Forelimb muscle (tissue), 1 donor: ENCODE results near the gene UBXN7. TPM values are rescaled to one million over a fixed set of nuclear protein-coding genes. Genes with fewer than 3 reads are reported as not detected.
"Not testable (repeated sequence)": the region's sequence is repeated elsewhere in the genome, so short reads cannot be mapped to it uniquely, and the experiment has no call there.

ENCODE experiments used
- DNase-seq: peaks from one replicate; pipeline ENCODE4 v3.0.0-alpha.2; 2013; ENCODE audit warnings: low read depth
- polyA plus RNA-seq: library from polyadenylated mRNA; unstranded; fragments of 120-200 nt; gene quantifications from one replicate; pipeline ENCODE4 v1.2.1, GENCODE V29; 2013; ENCODE audit not compliant: insufficient read length

The UBXN7 gene
- polyA plus RNA-seq, 1 donor: 17.3 TPM

DNA sequence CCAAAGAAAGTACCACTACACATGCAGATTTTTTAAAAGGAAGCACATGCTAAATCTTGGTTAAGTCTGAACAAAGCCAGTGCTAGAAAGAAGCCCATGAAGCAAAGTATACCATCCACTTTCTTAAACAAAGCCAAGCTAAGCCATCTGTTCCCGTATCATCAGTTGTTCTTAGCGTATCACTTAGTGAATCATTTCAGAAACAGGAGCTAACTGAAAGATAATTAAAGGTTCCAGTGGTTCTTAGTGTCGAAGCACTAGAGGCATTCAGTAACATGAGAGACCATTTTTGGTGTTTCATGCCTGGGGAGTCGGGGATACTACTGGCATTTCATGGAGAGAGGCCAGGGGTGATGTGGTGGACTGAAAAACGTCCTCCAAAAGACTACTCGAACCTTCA lies 12.8 kb downstream of the UBXN7 start:
- DNase-seq: no peak

DNA sequence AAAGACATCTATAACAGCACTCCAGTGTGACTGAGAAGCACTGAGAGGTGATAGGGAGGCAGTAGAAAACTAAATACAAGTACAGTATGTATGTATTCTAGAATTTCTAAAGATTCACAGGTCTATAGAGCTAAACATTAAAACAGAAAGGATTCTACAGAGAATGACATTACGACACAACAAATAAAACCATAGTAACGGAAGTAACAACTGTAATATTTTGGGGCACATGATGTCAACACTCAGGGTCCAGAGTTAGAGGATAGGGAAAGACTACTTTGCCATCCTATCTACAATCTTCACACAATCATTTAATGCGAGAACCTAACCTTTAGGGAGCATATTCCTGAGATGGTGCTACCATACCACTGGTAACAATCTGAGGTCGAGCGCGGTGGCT lies 13.6 kb downstream of the UBXN7 start:
- no peak for DNase-seq

DNA sequence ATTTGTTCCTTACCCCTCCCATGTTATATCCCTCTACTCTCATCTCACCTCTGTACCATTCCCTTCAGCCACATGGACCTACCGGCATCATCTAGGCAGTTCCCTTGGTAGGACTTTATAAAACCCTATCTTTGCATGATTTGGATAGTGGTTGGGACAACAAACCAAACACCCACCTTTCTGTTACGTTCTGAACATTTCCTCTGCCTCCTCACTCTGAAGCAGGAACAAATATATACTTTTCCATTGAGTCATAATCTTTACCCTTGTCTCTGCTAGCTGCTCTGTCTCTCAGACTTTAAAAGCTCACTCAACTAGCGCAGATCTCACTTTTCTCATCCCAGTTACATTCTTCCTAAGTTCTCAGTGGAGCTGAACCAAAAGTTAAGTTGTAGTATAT lies 17.8 kb downstream of the UBXN7 start:
- DNase-seq: no peak

DNA sequence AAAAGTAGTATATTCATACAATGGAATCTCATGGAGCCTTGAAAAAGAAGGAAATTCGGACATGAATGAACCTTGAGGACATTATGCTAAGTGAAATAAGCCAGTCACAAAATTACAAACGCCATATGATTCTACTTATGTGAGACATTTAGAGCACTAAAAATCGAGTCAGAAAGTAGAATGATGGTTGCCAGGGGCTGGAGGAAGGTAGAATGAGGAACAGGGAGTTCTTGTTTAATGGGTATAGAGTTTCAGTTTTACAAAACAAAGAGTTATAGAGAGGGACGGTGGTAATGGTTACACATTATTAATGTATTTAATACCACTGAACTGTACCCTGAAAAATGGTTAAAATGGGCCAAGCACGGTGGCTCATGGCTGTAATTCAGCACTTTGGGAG lies 19.5 kb downstream of the UBXN7 start:
- DNase-seq: no peak

DNA sequence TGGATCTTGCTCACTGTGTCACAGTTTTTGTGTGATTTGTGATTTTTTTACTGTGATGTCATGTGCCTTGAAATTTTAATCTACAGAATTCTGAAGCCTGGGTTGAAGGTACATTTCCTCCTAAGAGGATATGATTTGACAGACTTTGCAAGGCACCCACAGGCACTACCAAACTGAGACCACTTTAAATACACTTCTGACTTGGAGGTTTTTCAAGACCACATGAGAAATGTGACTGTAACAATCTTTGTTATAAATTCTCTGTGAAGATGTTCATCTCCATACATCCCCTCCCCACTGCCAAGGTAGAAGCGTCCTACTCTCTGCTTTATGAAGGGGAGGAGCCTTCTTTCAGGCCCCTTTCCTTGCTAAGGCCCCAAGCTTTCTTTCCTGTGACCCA lies 22.8 kb downstream of the UBXN7 start:
- DNase-seq: no peak

DNA sequence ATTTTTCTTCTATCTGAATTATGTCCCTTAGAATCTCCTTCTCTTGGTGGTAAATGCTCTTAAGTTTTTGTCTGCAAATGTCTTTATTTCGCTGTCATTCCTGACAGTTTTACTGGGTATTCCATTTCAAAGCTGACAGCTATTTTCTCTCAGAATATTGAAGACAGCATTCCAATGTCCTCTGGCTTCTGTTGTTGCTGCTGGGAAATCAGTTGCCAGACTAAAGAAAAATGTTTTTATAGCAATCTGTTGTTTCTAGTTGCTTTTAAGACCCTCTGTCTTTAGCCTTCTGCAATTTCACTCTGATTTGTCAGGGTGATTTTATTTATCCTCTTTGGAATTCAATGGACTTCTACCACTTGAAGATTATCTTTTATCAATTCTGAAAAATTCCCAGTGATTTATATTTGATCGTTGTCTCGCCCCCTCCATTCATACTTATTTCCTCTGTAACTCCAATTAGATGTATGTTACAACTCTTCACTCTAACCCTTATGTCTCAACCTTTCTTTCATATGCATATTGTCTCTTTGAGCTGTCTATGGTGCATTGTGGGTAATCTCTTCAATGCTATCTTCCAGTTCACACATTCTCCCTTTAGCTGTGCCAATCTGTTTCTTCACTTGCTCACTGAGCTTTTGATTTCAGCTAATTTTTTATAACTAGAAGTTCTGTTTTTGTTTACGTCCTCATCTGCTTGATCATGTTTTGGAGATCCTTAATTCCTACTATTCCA lies 23.5 kb downstream of the UBXN7 start:
- no peak for DNase-seq

DNA sequence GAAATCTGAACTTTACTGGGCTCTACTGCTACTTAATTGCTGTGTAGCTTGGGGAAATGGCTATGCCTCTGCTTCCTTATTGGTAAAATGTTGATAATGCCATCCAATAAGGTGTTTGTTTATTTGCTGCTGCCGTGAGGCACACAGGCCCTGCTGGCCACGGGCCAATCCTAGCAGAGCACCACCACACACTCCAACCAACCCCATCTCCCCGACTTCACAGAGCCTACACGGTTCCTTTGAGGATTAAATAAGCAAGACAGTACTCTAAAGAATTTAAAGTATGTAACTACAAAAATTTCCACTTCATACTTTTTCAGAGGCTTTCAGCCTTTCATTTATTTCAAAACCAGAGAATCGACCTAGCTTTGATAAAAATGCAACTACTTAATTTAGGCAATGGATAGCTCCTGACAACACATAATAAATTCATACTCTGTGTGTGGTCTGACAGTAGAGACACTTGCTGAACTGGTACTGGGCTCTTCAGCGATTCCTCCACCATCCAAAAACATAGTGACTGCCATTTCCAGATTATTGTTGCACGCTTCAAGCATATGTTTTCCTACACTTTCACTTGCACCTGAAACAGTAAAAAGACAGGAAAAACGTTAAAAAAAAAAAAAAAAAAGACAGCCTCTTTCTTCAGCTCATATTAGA lies 25.3 kb downstream of the UBXN7 start:
- DNase-seq: no peak

DNA sequence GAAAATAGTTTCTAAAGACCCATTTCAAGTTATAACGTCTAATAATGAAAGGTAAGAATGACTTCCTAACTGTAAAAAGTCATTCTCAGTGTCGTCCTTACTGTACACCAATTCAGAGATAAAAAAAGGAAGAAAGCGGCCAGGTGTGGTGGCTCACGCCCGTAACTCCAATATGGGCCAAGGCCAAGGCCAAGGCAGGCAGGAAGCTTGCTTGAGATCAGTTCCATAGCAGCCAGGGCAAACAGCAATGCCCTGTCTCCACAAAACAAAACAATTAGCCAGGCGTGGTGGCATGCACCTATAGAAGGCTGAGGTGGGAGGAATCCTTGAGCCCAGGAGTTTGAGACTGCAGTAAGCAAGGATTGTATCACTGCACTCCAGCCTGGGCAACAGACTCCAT lies 31.9 kb downstream of the UBXN7 start:
- no peak for DNase-seq

DNA sequence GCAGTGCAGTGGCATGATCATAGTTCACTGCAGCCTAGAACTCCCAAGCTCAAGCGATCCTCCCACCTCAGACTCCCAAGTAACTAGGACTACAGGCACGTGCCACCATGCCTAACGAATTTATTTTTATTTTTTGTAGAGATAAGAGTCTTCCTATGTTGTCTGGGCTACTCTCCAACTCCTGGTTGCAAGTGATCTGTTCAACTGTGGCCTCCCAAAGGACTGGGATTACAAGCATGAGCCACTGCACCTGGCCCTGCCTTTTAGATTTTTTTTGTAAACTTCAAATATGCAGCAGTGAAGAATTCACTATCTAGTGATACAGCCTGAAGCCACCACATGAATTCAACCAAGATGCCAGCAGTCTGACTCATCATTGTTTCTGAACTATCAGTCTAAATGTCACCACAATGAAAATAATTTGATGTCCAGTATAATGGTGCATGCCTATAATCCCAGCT lies 32.7 kb downstream of the UBXN7 start:
- DNase-seq: no peak

DNA sequence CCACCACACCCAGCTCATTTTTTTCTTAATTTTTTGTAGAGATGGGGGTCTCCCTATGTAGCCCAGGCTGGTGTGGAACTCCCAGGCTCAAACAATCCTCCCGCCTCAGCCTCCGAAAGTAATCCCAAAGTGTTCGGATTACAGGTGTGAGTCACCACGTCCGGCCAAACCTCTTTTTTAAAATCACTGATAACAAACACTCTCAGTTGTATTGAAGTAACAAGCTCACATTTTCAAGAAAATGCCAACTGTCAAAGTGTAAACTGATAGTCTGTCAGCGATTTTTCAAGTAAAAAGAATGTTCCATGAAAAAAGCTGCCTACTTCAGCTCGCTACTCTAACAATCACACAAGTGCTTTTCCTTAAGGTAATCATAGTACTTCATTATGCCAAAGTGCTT lies 33.4 kb downstream of the UBXN7 start:
- no peak for DNase-seq

DNA sequence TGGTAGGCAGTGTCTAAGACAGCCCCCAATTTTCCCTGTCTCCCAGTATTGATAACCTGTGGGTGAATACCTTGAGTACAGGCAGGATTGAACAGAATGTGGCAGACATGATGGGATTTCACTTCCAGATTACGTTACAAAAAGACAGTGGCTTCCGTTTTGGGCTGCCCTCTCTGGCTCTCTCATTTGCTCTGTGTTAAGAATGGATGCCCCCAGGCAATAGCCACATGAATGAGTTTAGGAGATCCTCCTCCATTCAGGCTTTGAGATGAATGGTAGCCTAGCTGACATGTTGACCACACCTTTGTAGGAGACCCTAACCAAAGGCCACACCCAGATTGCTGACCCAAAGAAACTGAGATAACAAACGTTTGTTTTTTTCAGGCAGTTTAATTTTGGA lies 34.3 kb downstream of the UBXN7 start:
- no peak for DNase-seq

DNA sequence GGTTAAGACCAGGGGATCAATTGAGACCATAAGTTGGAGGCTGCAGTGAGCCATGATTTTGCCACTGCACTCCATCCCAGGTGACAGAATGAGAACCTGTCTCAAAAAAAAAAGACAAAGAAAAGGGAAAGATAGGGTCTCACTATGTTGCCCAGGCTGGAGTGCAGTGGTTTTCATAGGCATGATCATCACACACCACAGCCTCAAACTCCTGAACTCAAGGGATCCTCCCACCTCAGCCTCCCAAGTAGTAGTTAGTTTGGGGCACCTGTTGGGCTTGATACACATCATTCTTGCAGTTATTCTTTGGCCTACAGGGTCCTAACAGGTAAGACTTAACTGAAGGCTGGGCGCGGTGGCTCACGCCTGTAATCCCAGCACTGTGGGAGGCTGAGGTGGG lies 42.1 kb downstream of the UBXN7 start:
- no peak for DNase-seq

DNA sequence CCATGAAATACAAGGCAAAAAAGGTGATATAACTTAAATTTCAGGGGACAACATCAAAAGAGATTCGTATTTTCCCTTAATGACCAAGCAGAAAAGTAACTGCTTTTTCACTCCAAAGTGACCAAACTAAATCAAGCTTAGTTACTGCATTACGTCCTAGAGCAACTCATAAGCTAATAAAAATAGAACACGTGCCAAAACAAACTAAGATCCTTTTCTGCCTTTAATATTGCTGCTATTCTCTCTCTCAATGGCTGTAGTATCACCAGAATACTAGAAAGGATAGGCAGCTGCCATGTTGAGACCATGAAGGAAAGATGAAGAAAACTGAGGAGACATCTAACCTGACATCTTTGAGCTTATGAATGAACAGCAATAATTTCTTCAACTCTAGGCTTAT lies 43.3 kb downstream of the UBXN7 start:
- DNase-seq: no peak

DNA sequence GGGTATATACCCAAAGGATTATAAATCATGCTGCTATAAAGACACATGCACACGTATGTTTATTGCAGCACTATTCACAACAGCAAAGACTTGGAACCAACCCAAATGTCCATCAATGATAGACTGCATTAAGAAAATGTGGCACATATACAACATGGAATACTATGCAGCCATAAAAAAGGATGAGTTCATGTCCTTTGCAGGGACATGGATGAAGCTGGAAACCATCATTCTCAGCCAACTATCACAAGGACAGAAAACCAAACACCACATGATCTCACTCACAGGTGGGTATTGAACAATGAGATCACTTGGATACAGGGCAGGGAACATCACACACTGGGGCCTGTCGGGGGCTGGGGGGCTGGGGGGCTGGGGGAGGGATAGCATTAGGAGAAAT lies 44.3 kb downstream of the UBXN7 start:
- not testable (repeated sequence) for DNase-seq

DNA sequence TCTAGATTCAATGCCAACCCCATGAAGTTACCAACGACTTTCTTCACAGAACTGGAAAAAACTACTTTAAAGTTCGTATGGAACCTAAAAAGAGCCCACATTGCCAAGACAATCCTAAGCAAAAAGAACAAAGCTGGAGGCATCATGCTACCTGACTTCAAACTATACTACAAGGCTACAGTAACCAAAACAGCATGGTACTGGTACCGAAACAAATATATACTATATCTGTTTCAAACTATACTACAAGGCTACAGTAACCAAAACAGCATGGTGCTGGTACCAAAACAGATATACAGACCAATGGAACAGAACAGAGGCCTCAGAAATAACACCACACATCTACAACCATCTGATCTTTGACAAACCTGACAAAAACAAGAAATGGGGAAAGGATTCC lies 45.4 kb downstream of the UBXN7 start:
- DNase-seq: not testable (repeated sequence)

DNA sequence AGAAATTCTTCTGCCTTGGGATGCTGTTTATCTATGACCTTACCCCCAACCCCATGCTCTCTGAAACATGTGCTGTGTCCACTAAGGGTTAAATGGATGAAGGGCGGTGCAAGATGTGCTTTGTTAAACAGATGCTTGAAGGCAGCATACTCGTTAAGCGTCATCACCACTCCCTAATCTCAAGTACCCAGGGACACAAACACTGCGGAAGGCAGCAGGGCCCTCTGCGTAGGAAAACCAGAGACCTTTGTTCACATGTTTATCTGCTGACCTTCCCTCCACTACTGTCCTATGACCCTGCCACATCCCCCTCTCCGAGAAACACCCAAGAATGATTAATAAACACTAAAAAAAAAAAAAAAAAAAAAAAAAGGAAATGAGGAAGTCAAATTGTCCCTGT lies 46.2 kb downstream of the UBXN7 start:
- DNase-seq: not testable (repeated sequence)

DNA sequence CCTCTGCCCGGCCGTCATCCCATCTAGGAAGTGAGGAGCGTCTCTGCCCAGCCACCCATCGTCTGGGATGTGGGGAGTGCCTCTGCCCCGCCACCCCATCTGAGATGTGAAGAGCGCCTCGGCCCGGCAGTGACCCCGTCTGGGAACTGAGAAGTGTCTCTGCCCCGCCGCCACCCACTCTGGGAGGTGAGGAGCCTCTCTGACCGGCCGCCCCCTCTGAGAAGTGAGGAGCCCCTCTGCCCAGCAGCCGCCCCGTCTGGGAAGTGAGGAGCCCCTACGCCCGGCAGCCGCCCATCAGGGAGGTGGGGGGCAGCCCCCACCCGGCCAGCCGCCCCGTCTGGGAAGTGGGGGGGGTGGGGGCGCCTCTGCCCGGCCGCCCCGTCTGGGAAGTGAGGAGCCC lies 46.8 kb downstream of the UBXN7 start:
- not testable (repeated sequence) for DNase-seq

DNA sequence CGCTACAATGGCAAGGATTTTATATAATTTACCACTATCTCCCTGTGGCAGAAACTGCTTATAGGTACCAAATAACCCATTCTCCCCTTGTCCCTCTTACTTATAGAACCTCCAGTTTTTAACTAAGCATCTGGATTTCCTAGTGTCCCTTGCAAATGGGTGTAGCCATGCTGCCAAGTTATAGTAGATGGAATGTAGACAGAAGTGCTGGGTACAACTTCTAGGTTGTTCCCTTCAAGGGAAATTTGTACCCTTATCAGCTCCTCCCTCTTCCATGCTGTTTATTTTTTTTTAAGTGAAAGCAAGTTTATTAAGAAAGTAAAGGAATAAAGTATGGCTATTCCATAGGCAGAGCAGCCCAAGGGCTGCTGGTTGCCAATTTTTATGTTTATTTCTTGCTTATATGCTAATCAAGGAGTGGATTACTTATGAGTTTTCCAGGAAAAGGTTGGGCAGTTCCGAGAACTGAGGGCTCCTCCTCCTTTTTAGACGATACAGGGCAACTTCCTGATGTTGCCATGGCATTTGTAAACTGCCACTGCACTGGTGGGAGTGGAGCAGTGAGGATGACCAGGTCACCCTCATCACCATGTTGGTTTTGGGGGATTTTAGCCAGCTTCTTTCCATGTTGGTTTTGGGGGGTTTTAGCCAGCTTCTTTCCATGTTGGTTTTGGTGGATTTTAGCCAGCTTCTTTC lies 53.9 kb downstream of the UBXN7 start:
- no peak for DNase-seq

DNA sequence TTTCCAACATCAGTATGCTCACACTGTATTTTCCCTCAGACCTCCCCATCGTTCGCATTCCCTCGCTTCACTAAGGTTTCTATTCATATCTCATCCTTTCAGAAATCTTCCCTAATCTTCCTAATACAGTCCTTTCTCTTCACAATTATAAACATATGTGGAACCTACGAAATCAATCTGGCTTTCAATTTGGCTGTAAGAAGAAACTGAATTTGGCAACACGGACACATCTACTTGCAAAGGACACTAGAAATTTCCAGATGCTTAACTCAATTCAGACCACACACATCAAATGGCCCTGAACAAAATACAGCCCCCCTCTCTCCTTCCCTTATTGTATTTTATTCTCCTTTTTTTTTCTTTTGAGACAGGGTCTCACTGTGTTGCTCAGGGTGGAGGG lies 54.9 kb downstream of the UBXN7 start:
- DNase-seq: peak; percentile 19

DNA sequence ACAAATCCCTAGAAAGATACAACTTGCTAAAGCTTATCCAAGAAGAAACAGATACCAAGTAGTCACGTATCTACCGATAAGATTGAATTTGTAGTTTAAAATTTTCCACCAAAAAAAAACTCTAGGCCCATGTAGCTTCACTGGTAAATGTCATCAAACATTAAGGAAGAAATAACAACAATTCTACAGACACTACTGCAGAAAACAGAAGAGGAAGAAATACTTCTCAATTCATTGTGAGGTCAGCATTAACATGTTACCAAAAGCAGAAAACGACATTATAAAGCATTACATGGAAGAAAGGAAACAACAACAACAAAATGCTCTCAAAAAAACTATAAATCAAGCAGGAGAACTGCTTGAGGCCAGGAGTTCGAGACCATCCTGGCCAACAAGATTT lies 66.5 kb downstream of the UBXN7 start:
- no peak for DNase-seq

DNA sequence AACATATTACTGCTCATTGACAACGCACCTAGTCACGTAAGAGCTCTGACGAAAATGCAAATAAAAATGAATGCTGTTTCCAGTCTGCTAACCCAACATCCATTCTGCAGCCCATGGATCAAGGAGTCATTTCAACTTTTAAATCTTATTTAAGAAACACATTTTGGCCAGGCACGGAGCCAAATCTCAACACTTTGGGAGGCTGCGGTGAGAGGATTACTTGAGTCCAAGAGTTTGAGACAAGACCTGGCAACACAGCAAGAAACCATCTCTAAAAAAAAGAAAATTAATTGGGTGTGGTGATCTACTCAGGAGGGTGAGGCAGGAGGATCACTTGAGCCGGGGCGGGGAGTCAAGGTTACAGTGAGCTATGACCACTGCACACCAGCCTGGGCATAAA lies 71.6 kb downstream of the UBXN7 start:
- no peak for DNase-seq

DNA sequence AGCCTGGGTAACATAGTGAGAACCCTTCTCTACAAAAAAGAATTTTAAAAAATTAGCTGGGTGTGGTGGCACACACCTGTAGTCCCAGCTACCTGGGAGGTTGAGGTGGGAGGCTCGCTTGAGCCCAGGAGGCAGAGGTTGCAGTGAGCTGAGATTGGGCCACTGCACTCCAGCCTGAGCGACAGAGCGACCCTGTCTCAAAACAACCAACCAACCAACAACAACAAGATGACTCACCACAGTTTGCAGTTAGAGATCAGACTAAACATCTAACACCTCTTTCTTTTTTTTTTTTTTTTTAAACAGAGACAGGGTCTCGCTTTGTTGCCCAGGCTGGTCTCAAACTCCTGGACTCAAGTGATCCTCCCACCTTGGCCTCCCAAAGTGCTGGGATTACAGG lies 73.7 kb downstream of the UBXN7 start:
- not testable (repeated sequence) for DNase-seq

DNA sequence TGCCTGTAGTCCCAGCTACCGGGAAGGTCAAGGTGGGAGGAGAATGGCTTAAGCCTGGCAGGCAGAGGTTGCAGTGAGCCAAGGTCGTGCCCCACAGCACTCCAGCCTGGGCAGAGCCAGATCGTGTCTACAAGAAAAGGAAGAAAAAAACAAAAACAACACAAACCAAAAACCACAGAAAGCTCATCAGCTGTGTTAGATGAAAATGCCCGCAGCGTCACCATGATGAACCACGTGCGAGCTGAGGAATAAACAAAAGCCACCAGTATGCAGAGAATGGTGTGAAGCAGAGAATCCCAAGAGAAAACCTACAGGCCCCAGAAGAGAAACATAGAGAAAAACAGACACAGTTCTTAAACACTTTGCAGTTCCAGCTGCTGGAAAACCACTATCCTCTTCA lies 74.3 kb downstream of the UBXN7 start:
- DNase-seq: no peak
